ENCODE measurements around the gene ITIH2.
"Not testable (repeated sequence)": the region's sequence is repeated elsewhere in the genome, so short reads cannot be mapped to it uniquely, and the experiment has no call there.

DNA sequence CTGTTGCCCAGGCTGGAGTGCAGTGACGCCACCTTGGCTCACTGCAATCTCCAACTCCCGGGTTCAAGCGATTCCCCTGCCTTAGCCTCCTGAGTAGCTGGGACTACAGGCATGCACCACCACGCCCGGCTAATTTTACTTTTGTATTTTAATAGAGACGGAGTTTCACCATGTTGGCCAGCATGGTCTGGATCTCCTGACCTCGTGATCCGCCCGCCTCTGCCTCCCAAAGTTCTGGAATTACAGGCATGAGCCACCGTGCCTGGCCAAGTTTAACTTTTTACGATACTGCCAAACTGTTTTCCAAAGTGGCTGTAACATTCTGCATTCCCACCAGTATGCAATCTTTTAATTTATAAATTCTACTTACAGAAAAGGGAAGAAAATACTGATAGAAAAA is 46.0 kb upstream of the ITIH2 start:
- TF ChIP-seq, protein P1, sequence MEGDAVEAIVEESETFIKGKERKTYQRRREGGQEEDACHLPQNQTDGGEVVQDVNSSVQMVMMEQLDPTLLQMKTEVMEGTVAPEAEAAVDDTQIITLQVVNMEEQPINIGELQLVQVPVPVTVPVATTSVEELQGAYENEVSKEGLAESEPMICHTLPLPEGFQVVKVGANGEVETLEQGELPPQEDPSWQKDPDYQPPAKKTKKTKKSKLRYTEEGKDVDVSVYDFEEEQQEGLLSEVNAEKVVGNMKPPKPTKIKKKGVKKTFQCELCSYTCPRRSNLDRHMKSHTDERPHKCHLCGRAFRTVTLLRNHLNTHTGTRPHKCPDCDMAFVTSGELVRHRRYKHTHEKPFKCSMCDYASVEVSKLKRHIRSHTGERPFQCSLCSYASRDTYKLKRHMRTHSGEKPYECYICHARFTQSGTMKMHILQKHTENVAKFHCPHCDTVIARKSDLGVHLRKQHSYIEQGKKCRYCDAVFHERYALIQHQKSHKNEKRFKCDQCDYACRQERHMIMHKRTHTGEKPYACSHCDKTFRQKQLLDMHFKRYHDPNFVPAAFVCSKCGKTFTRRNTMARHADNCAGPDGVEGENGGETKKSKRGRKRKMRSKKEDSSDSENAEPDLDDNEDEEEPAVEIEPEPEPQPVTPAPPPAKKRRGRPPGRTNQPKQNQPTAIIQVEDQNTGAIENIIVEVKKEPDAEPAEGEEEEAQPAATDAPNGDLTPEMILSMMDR (IDR thresholded peaks at IDR 0.05; ENCODE audit: low read depth, low read length), result not testable (repeated sequence)
- TF ChIP-seq EZH2phosphoT487 (IDR thresholded peaks at IDR 0.05; ENCODE audit: low read depth), result not testable (repeated sequence)
